GM12873 (cell line): ENCODE measurements around the gene TBC1D10B.

Experiments used
- TF ChIP-seq, protein P1 (sequence below): IDR thresholded peaks from 2 replicates; pipeline ENCODE4 v1.5.1; 2012; ENCODE audit warnings: low read depth, mild to moderate bottlenecking, moderate library complexity, low read length, control low read depth; ENCODE audit not compliant: insufficient read depth; ENCODE audit errors: missing control alignments

The TBC1D10B gene

DNA sequence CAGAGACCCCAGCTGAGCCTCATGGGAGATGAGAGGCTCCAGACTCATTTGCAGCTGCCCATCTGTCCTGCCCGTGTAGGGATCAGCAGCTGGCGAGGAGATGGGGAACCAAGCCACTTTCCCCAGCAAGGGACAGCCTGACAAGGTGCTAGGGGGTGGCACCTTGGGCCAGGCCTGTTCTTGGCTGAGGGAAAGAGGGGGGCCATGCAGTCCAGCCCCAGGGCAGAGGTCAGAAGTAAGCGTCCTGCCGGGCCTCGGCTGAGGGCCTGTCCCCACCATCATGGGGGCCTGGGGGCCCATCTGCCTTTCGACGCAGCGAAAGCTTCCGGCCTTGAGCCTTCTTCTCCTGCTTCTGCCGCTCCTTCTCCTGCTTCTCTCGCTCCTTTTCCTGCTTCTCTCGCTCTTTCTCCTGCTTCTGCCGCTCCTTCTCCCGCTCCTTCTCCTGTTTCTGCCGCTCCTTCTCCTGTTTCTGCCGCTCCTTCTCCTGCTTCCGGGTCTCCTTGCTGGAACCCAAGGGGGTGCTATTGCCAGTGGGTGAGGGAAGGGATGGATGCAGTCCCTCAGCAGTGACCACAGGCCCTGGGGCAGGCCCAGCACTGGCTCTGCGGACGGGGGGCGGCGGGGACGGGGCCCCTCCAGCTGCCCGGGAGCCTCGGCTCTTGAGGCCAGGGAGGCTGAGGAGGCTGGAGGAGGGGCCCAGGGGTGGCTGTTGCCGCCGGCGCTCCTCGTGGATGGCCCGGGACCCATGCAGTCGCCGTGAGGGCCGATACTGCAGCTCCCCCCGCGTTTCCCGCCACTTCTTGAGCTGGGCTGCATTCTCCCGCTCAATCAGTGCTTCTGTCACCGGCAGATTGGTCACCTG lies 12.3 kb downstream of the TBC1D10B start:
- TF ChIP-seq, protein P1, sequence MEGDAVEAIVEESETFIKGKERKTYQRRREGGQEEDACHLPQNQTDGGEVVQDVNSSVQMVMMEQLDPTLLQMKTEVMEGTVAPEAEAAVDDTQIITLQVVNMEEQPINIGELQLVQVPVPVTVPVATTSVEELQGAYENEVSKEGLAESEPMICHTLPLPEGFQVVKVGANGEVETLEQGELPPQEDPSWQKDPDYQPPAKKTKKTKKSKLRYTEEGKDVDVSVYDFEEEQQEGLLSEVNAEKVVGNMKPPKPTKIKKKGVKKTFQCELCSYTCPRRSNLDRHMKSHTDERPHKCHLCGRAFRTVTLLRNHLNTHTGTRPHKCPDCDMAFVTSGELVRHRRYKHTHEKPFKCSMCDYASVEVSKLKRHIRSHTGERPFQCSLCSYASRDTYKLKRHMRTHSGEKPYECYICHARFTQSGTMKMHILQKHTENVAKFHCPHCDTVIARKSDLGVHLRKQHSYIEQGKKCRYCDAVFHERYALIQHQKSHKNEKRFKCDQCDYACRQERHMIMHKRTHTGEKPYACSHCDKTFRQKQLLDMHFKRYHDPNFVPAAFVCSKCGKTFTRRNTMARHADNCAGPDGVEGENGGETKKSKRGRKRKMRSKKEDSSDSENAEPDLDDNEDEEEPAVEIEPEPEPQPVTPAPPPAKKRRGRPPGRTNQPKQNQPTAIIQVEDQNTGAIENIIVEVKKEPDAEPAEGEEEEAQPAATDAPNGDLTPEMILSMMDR = no peak

- TF ChIP-seq, protein P1 = no peak
Measured at GRCh38 chr16:30357085-30357714, 13.1 kb downstream of the TBC1D10B start.

DNA sequence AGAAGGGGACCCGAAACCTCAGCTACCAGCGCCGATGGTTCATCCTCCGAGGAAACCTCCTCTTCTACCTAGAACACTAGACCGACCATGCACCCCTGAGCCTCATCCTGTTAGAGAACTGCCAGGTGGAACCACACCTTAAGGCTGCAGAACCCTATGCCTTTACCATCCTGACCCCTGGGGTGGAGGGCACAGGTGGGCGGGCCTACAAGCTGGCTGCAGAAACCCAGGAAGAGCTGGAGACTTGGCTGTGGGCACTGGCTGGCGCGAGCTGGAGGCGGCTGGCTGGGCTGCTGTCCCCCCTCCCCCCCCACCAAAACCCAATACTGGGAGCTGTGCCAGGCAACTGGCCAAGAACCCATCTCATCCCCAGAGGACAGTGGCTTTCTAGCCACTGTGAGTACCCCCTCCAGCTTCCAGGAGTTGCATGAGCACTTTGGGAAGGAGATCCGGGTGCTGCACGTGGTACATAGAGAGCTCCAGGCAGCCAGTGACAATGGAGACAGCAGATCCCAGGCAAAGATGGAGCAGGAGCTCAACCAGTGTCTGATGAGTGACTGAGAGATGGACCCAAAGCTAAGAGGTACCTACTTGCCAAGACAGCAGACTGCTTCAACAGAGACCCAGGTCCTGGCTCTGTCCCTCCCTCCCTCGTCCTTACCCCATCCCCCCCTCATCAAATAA lies 13.8 kb downstream of the TBC1D10B start:
- TF ChIP-seq, protein P1 = no peak

- TF ChIP-seq, protein P1 = no peak
Measured at GRCh38 chr16:30355954-30356308, 14.4 kb downstream of the TBC1D10B start.

DNA sequence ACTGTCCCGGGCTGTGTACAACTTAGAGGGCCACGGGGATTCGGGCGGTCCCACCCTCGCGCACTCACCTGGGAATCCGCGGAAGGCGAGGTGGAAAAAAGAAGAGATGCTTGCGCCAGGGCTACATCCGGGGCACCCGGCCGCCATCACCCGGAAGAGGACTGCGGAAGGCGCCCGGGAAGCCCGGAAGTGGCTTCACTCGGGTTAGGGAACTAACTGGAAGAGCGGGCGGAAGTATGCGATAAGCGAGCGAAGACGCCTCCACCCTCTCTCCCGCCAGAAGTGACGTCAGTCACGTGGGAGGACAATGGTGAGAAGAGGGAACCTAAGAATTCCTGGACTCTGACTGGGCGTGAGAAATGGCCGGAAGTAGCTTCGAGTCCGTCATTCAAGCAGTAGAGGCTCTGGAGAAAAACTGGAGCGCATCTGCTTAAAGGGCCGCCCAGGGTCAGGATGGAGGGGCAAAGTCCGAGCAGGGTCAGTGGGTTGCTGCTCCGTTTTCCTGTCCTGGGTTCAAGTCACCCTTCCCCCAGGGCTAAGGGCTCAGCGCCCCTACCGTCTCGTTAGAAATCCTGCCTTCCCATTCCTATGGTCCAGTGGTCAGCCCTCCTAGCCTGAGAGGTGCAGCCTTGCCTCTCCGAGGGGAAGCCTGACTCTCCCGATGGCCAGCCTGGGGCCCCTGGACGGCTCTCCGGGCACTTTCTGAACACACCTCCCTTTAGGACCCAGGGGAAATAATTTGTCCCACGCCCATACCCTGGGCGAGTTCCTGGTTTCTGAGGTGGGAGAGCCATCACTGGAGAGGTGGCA lies 14.9 kb downstream of the TBC1D10B start, which contains the start of gene CD2BP2:
Gene CD2BP2 (minus strand): TSS at position 165 of the 810 bp plus-strand sequence. CDS start 627 bp downstream, outside the sequence.
- TF ChIP-seq, protein P1 = no peak

- TF ChIP-seq, protein P1 = no peak
Measured at GRCh38 chr16:30354423-30355143, 15.7 kb downstream of the TBC1D10B start.
